HCT116 (cell line): ENCODE data around the gene KAZN. TPM values are rescaled to one million over a fixed set of nuclear protein-coding genes. Genes with fewer than 3 reads are reported as not detected.

ENCODE experiments used
- ATAC-seq: fragments of 200-7000 bp; cut with Tn5 transposase; 2 replicates; pipeline ENCODE4 v1.9.1; 2020; ENCODE audit warnings: mild to moderate bottlenecking, moderate library complexity
- BruUV-seq: library from RNA; stranded (reverse); fragments of 400-500 nt; replicated peaks from 2 replicates; lab custom pipeline; 2021; lab: Mats Ljungman, UMichigan
- CTCF ChIA-PET: fragments of 300-600 bp; sonication (Branson Sonifier 250); formaldehyde crosslinking; loops from one replicate; lab custom pipeline; 2021; ENCODE audit warnings: antibody characterized with exemption; lab: Charles Lee
- POLR2A ChIA-PET: fragments of 300-600, 350-600 bp; sonication (Branson Sonifier 250); formaldehyde crosslinking; loops from one replicate; lab custom pipeline; 2021; ENCODE audit warnings: antibody characterized with exemption; lab: Charles Lee
- RAD21 ChIA-PET, 2 experiments: fragments of 300-600 bp; sonication (Branson Sonifier 250); formaldehyde crosslinking; loops; one replicate each; lab custom pipeline; 2023; ENCODE audit warnings: low total read pairs in 2 of 2; ENCODE audit not compliant: uncharacterized antibody in 2 of 2, unreplicated experiment in 2 of 2, low non-redundant PET in 1 of 2; lab: Charles Lee
- DNase-seq: peaks from one replicate; pipeline ENCODE4 v3.0.0-alpha.2; 2010; ENCODE audit warnings: low read depth, low spot score
- H2AFZ ChIP-seq: fragments of 200-600 bp; shearing (Covaris generic), sonication (generic); 2 replicates; pipeline ENCODE4 v1.6.1; 2017; ENCODE audit warnings: low read depth, mixed run types, mixed read lengths, antibody characterized with exemption, low read length; ENCODE audit not compliant: poor library complexity, severe bottlenecking
- H3K27ac ChIP-seq: 2 replicates; pipeline ENCODE4 v1.5.1; 2012; ENCODE audit warnings: low read depth, low read length
- H3K27me3 ChIP-seq: fragments of 200-600 bp; sonication (generic); 2 replicates; pipeline ENCODE4 v1.6.1; 2016; ENCODE audit warnings: mixed run types, low read length, mixed read lengths; ENCODE audit not compliant: insufficient read depth
- H3K36me3 ChIP-seq, 2 experiments: fragments of 200-500 bp in 1 of 2; fragments of 200-600 bp in 1 of 2; sonication (Bioruptor generic) in 1 of 2; sonication (generic) in 1 of 2; 2 replicates each; pipeline versions ENCODE4 v1.5.1 to v1.6.1; 2014 to 2016; ENCODE audit warnings: low read length in 2 of 2, inconsistent platforms in 1 of 2, mixed read lengths in 1 of 2, mixed run types in 1 of 2; ENCODE audit not compliant: insufficient read depth in 2 of 2, control insufficient read depth in 1 of 2
- H3K4me1 ChIP-seq, 2 experiments: fragments of 200-600 bp in 1 of 2; sonication (generic) in 1 of 2; 2 replicates each; pipeline versions ENCODE4 v1.5.1 to v1.6.1; 2012 to 2017; ENCODE audit warnings: low read length in 2 of 2, inconsistent platforms in 1 of 2, mild to moderate bottlenecking in 1 of 2, mixed read lengths in 1 of 2, mixed run types in 1 of 2, moderate library complexity in 1 of 2; ENCODE audit not compliant: insufficient read depth in 2 of 2, control insufficient read depth in 1 of 2
- H3K4me2 ChIP-seq: fragments of 200-600 bp; sonication (generic); 2 replicates; pipeline ENCODE4 v1.6.1; 2017; ENCODE audit warnings: mixed run types, low read length, mixed read lengths
- H3K4me3 ChIP-seq, 2 experiments: fragments of 200-600 bp in 1 of 2; sonication (generic) in 1 of 2; replicated peaks in 1 of 2; 2 replicates each; pipeline ENCODE4 v1.5.1; 2011 to 2016; ENCODE audit warnings: low read length in 2 of 2, control low read depth in 1 of 2, low read depth in 1 of 2, mild to moderate bottlenecking in 1 of 2, mixed read lengths in 1 of 2, mixed run types in 1 of 2
- H3K79me2 ChIP-seq: fragments of 200-600 bp; sonication (generic); 2 replicates; pipeline ENCODE4 v1.6.1; 2017; ENCODE audit warnings: mild to moderate bottlenecking, mixed run types, low read length, moderate library complexity, mixed read lengths; ENCODE audit not compliant: insufficient read depth
- H3K9ac ChIP-seq: fragments of 200-600 bp; sonication (generic); 2 replicates; pipeline ENCODE4 v1.6.1; 2016; ENCODE audit warnings: low read length, mixed read lengths
- H3K9me2 ChIP-seq: fragments of 200-600 bp; sonication (generic), shearing (Covaris generic); 2 replicates; pipeline ENCODE4 v1.6.1; 2017; ENCODE audit warnings: mixed run types, mild to moderate bottlenecking, moderate library complexity; ENCODE audit not compliant: insufficient read depth
- H3K9me3 ChIP-seq, 2 experiments: fragments of 200-500 bp in 1 of 2; fragments of 200-600 bp in 1 of 2; sonication (Bioruptor generic) in 1 of 2; sonication (generic) in 1 of 2; 2 replicates each; pipeline ENCODE4 v1.6.1; 2014 to 2017; ENCODE audit warnings: low read length in 2 of 2, mixed read lengths in 2 of 2, inconsistent platforms in 1 of 2, low read depth in 1 of 2, mild to moderate bottlenecking in 1 of 2, mixed run types in 1 of 2, moderate library complexity in 1 of 2; ENCODE audit not compliant: control insufficient read depth in 1 of 2, insufficient read depth in 1 of 2
- H4K20me1 ChIP-seq: fragments of 200-600 bp; sonication (generic), shearing (Covaris generic); 2 replicates; pipeline ENCODE4 v1.6.1; 2017; ENCODE audit warnings: mixed run types, mild to moderate bottlenecking, moderate library complexity; ENCODE audit not compliant: insufficient read depth
- ATF3 ChIP-seq: IDR thresholded peaks from 2 replicates; pipeline ENCODE4 v1.6.1; 2012
- CEBPB ChIP-seq: IDR thresholded peaks from 2 replicates; pipeline ENCODE4 v1.6.1; 2012; ENCODE audit warnings: low read depth
- EGR1 ChIP-seq: IDR thresholded peaks from 2 replicates; pipeline ENCODE4 v1.6.1; 2012; ENCODE audit warnings: low read depth
- EZH2phosphoT487 ChIP-seq: fragments of 200-600 bp; IDR thresholded peaks from 2 replicates; pipeline ENCODE4 v1.6.1; 2018; ENCODE audit warnings: antibody characterized with exemption, borderline replicate concordance
- FOSL1 ChIP-seq: IDR thresholded peaks from 2 replicates; pipeline ENCODE4 v1.6.1; 2012; ENCODE audit warnings: low read depth
- POLR2AphosphoS5 ChIP-seq: IDR thresholded peaks from 2 replicates; pipeline ENCODE4 v1.6.1; 2011; ENCODE audit warnings: mild to moderate bottlenecking, low read depth, low read length, moderate library complexity
- RAD21 ChIP-seq: IDR thresholded peaks from 2 replicates; pipeline ENCODE4 v1.6.1; 2012; ENCODE audit warnings: low read depth, mild to moderate bottlenecking
- SIN3A ChIP-seq: IDR thresholded peaks from 2 replicates; pipeline ENCODE4 v1.6.1; 2012; ENCODE audit warnings: low read depth
- SP1 ChIP-seq: IDR thresholded peaks from 2 replicates; pipeline ENCODE4 v1.6.1; 2012; ENCODE audit warnings: low read depth
- TCF7L2 ChIP-seq: IDR thresholded peaks from 2 replicates; pipeline ENCODE4 v1.7.0; 2011; ENCODE audit warnings: borderline replicate concordance, inconsistent platforms; ENCODE audit not compliant: insufficient read depth, insufficient read length; ENCODE audit errors: extremely low read depth
- ZBTB33 ChIP-seq: IDR thresholded peaks from 2 replicates; pipeline ENCODE4 v1.6.1; 2011; ENCODE audit warnings: mild to moderate bottlenecking, low read length, moderate library complexity; ENCODE audit not compliant: insufficient replicate concordance; ENCODE audit errors: extremely low read depth
- intact Hi-C: fragments of 100-400 bp; cut with micrococcal nuclease; formaldehyde crosslinking; loops from 2 replicates; pipeline ENCODE4 v1.10.0; 2022
- total RNA-seq: library from RNA; stranded (reverse); gene quantifications from one replicate; pipeline ENCODE4 v1.2.1, GENCODE V29; 2021; ENCODE audit not compliant: unreplicated experiment

Gene KAZN
- total RNA-seq, 1 experiment from 2014 or later = 13.4 TPM

GRCh38 chr1:14726606-14727005 lies 128.1 kb downstream of the KAZN start:
- Histone ChIP-seq H3K9ac (no peak overlapping the region), H3K9me2 (no peaks in the 10 kb centered on the region), H3K9me3 (no peaks in the 10 kb centered on the region), H3K4me3 (no peak overlapping the region), H3K4me1 (no peaks in the 10 kb centered on the region; a peak in 1 of 4 replicates), H2AFZ (no peak overlapping the region), H3K27me3 (peaks cover 4% of the 10 kb centered on the region; the same call in 1 of the 2 replicates), H4K20me1 (no peaks in the 10 kb centered on the region), H3K27ac (no peak overlapping the region), H3K36me3 (no peaks in the 10 kb centered on the region), H3K79me2 (no peaks in the 10 kb centered on the region), H3K4me2 (no peak overlapping the region)
- ATAC-seq (no peak), DNase-seq (no peak)
- no TSS peak for BruUV-seq
- intact Hi-C loops = no loop called here
- ChIA-PET CTCF (no interaction called here), POLR2A (no interaction called here), RAD21 (no interaction called here)
- no peak for TF ChIP-seq FOSL1
- no peak for TF ChIP-seq EGR1
- no peak for TF ChIP-seq SIN3A
- no peak for TF ChIP-seq ZBTB33
- TF ChIP-seq POLR2AphosphoS5 = no peak
- TF ChIP-seq EZH2phosphoT487 = no peak
- no peak for TF ChIP-seq TCF7L2
- TF ChIP-seq SP1 = no peak
- no peak for TF ChIP-seq RAD21
- no peak for TF ChIP-seq ATF3
- no peak for TF ChIP-seq CEBPB
